HuH-7.5 (cell line): ENCODE measurements around the gene CCDC57.
A peak's percentile ranks its signal among the peaks of the same experiment; 100 is the strongest.

Source experiments
- DNase-seq: peaks from one replicate; pipeline ENCODE4 v3.0.0; 2011; ENCODE audit warnings: low spot score

Gene CCDC57

DNA sequence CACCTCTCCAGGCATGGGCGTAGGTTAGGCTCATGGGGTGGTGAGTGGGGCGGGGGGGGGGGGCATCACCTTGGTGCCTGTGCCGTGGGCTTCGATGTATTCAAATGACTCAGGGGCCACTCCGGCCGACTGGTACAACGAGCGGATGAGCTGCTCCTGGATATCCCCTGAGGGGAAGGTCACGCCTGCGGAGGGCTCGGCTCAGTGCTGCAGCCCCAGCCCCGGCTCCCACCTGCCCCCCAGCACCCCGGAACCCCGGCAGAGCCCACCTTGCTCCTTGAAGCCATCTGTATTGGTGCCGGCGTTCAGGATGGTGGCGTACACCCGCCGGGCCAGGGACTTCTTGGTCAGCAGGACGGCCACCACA is 120.0 kb downstream of the CCDC57 start:
- peak; percentile 21 for DNase-seq

DNA sequence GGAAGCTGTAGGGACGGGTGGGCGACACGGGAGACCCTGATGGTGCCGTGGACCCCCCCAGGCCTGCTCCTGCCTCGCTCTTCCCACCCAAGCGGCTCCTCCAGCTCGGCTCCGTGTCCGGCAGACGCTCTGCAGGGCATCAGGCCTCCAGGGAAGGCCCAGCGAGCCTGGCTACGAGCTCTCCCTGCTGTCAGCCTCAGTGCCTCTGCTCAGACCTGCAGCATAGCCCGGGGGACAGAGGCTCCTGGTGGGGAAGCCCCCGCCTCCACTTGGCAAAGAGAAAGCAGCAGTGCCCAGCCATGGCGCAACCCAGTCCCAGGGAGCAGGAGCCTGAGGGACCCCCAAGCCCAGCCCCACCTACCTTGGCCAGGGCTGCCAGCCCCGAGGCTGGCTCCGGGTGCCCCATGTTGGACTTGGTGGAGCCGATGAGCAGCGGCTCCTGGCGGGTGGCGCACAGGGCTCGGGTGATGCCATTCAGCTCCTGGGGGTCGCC is 120.5 kb downstream of the CCDC57 start:
- no peak for DNase-seq

DNA sequence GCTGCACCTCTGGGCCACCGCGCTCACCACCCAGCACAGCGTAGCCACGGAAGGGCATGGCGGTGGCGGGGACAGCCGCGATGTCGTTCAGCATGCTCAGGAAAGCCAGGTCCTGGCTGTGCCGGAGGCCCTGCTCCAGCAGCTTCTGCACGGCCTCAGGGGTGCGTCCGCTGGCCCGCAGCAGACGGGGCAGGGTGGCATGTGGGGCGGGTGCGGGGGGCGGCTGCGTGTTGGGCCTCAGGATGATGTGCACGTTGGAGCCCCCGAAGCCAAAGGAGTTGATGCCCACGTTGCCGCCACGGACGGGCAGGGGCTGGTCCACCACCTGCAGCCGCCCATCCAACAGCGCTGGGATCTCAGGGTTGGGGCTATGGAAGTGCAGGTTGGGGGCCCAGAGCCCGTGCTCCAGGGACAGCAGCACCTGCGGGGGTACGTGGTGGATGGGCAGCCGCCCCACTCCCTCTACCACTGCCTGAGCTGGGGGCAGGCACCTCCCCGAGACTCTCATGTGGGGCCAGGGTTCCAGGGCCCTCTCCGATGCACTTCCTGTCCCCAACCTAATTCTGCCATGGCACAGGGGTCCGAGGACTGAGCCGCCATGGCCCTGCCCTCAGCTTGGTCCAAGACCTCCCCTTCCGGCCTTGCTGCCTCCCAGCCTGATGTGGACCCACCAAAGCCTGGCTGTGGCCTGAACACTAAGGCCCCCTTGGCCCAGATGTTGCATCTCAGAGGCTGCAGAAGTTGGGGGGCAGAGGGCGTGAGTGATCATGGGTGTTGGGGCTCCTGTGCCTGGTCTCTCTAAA is 121.2 kb downstream of the CCDC57 start:
- DNase-seq, result no peak

DNA sequence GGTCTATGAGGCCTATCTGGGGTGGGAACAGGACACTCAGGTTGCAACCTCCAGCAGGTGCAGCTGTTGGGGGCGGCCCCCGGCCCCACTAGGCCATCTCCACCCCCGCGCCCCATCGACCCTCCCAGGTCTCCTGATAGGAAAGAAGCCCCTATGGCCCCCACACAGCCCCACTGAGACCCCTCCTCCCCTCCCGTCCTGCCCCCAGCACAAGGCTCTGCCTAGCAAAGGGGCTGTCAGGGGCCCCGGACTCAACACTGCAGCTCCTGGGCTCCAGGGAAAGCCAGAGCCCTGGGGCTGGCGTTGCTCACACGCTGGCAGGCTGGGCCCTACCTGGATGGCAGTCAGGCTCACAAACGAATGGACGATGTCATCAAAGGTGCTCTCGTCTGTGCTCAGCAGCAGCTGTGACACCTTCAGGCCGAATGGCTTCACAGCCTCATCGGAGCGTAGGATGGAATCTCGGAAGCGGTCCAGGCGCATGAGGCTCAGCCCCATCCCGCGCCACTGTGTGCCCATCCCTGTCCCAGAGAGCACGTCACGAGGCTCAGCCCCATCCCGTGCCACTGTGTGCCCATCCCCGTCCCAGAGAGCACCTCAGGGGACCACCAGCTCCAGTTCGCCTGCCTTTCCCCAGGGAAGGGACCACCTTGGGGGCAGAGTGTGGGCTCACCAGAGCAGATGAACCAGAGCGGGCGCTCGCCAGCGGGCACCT is 121.9 kb downstream of the CCDC57 start:
- DNase-seq, result no peak

DNA sequence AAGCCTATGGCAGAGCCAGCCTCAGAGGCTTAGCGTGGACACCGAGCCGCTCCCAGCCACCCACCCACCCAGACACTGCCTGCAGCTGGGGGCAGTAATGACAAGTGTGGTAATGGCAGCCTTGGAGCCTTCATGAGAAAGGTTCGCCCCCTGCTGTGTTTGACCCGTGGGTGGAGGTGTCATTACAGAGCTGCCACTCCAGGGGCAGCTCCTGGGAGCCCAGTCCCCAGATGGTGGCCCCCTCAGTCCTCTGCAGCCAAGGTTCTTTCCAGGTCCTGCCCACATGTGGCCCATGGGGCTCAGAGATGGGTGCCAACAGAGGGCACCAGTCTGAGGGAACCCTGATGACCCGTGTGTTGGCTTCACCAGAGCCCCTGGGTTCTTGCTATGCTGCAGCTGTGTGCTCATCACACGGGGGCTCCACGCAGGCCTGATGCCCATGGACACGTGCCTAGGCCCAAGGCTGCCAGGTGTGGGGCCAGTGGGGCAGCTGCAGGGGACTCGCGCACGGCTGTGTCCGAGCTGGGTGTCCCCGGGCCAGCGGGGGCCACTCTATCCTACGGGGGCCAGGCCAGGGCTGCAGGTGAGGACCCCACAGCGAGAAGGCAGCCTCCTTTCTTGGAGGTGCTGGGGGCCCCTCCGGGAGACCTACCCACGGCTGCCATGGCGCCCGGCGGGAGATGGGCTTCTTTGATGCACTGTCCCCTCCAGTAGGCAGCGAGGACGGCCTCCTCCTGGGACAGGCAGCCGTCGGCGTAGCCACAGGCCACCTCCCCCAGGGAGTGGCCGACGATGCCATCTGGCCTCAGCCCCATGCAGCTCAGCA is 122.7 kb downstream of the CCDC57 start:
- DNase-seq, result no peak

DNA sequence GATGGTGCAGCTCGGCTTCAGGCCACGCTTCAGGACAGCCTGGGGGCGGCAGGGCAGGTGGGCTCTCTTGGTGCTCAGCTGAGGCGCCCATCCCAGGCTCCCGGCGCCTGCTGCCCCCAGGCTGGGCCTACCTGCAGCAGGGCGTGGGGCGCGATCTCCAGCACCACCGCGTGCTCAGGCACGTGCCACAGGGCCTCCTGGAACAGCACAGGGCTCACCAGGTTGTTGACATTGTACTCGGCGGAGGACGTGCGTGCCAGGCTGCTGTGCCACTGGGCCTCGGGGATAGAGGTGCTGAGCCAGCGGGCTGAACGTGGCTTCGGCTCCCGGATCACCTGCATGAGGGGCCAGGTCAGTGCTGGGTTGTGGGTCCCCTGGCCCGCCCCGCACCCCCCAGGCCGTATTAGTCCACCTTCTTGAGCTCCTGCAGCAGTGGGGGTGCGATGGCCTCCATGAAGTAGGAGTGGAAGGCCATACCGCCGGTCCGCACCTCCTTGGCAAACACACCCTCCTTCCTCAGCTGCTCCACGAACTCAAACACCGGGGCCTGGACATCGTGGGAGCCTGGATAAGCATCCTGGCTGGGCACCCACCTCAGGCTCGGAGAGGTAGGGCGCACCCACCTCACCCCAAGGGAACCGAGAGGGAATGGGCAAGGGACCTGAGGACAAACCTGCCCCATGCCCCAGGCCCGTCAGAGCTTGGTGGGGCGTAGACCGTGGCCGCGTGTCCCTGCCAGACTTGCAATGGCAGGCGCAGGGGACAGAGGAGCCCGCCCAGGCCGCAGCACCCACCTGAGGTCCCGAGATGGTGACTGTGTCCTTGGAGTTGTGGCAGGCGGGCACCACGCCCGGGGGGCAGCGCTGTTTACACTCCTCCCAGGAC is 123.6 kb downstream of the CCDC57 start:
- DNase-seq, result no peak

DNA sequence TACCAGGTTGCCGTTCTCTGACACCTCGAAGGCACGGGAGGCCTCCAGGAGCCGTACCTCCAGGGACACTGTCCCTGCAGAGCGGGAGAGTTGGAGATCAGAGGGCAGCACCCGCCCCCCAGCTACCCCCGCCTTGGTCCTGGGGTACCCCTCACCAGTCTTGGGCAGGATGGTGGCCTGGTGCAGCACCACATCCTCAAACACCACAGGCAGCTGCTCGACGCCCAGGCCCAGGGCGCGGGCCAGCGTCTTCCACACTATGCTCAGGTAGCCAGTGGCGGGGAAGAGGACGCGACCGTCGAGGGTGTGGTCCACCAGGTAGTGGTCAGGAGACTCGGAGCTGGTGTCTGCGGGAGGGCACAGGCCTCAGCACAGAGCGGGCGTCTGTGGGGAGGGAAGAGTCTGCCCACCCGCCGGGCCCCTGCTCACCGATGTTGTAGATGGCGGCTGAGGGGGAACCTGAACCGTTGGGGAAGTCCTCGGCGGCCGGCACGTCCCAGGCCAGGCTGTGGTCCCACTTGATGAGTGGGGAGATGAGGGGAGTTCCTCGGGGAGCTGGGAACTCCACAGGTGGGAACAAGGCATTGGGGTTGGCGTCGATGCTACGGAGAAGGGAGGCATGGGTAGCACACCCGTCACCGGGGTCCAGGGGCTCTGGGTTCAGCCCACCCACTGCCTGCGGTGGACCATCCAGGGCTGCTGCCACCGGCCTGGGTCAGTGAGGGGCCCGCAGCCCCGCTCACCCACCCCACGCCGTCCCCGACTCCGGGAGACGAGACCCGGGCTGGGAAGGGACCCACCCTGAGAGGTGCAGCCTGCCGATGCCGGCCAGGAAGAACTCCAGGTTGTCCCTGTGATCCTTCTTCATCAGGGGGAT is 124.4 kb downstream of the CCDC57 start:
- no peak for DNase-seq

DNA sequence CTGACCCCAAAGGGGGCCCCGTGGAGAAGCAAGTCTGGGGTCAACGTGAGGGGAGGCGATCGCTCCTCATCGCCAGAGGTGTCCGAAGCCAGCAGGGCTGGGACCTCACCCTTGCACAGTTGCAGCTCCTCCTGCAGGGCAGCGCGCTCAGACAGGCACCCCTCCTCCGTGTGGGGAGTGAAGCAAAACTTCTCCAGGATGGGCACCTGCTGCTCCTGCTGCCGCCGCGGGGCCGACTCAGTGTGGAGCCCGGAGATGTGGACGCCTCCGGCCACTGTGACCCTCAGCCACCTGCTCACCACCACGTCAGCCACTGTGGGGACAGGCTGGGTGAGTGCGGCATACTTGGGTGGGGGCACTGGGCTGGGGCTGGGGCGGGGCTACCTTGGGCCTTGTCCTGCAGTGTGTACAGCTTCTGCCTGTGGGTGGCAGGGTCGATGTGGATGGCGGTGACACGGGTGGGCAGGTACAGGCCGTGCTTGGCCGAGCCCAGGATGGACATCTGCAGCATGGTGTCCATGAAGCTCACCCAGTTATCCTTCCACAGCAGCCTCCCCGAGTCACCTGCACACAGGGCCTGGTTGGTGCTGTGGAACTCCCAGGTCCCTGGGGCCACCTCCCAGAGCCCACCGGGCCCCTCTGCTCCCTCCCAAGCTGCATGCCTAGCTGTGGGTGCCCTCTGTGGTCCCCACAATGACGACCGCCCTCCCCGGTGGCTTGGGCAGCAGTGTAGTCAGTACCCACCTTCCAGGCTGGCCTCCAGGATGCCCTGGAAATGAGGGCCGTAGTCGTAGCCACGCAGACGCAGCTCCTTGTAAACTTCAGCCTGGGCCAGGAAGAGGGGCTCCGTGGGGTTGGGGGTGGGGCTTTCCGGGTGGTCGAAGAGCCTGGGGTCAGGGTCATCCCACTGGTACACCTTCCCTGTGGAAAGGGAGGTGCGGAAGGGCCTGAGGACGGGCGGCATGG is 125.4 kb downstream of the CCDC57 start:
- DNase-seq, result no peak

DNA sequence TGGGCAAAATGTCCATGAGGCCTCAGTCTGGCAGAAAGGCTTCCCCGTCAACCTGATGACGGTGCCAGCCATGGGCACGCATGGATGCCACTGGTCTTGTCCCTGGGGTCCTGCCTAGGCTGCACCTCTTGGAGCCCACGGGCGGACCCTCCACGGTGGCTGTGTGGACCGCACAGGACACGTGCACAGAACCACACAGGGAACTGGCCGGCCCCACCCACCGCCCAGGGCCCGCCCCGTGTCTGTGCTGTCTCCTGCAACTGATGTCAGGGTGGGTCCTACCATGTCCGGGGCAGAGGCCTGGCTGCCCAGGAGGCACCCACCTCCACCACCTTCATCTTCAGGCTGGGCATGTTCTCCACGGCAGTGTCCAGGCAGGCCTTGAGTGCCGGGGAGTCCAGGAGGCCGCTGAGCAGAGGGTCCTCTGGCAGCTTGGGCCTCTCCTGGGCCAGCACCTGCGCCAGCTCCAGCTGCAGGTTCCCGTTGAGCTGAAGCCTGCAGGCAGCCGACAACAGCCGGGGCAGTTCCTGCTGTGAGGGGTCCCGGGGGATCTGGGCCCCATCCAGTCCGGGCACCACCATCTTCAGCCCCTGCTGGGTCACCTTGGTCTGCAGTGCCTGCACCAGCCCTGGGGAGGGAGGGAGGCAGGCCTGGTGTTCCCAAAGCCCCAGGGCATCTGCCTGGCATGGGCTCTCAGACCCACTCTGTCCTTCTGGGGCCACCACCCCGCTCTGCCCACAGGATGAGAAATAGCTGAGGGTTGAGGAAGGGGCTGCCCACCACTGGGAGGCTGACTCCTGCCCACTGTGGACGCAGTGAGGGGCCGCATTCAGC is 126.5 kb downstream of the CCDC57 start:
- no peak for DNase-seq

DNA sequence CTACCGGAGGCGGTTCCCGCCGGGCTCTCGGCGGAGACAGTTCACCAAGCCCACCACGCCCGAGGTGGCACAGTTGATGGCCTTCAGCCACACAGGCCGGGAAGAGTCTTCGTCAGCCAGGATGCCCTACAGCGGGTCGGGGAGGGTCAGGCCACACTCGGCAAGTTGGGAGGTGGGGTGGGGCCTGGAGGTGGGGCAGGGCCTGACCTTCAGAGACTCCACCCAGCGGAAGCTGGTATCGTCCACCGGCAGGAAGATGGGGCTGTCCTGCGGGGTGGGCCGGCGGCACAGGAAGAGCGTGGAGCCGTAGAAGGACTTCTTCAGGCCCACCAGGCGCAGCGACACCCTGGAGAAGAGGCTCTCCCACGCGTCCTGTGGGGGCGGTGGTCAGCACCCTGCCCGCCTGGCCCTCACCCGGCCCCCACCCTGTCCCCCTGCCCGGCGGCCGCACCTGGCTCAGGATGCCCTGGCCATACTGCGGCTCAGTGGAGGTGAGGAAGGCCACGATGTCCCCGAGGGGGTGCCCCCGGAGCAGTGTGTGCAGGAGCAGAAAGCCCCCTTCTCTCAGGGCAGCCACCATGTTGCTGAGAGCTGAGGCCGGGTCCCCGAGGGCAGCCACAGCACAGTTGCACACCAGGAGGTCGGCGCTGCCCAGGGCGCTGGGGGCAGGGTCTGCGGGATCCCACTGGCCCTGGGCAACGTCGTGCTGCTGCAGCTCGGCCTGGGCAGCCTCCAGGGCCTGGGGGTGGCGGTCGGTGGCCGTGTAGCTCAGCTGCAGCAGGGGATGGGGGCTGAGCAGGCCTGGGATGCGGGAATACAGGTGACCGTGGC is 127.4 kb downstream of the CCDC57 start:
- no peak for DNase-seq

DNA sequence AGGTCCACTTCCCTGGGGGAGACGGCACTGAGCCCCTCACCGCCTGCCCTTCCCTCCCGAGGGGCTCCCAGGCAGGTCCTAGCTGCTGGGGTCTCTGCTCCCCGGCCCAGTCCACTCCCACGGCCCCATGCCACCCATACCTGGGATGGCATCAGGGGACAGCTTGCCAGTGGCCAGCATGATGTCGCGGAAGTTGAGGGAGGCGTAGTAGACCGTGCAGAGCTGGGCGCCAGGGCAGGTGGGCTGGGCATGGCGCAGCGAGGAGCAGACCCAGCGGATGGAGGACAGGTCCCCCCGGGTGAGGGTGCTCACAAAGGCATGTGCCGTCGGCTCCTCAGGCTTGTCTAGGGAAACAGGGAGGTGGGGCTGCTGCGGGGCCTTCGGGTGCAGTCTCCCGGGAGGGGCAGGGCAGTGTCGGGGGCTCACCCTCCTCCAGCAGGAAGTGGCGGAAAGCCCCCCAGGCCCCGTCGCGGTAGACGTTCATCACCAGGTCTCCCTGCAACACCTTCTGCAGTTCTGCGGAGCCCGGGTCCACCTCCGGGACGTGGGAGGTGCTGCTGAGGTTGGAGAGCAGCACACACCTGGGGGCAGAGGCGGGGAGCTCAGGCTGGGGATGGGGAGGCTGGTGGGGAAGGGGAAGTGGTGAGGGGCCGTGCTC is 128.1 kb downstream of the CCDC57 start:
- no peak for DNase-seq

DNA sequence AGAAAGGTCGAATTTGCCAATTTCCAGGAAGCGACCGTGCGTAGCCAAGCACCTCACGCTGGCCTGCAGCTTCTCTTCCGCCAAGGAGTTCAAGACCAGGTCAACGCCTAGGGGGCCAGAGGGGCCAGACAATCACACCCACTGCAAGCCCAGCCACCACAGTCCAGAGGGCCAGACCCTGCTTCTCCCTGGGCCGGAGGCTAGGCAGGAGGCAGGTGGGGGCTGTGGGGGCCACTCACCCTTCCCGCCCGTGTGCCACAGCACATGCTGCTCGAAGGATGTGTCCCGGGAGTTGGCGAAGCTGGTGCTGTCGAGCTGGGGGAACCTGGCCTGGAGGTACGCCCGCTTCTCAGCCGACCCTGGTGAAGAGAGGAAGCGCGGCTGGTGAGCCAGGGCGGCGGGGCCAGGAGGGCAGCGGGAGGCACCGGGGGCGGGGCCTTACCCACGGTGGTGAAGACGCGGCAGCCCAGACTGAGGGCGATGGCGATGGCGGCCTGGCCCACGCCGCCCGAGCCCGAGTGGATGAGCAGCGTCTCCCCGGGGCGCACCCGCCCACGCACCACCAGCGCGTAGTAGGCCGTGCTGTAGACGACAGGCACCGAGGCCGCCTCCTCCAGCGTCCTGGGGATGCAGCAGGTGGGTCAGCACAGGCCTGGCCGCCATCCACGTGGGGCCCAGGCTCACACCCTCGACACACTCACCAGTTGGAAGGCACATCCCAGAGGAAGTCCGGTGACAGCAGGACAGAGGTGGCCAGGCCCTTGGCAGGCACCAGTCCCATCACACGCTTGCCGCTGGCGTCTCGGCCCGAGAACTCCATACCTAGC is 128.9 kb downstream of the CCDC57 start:
- no peak for DNase-seq

DNA sequence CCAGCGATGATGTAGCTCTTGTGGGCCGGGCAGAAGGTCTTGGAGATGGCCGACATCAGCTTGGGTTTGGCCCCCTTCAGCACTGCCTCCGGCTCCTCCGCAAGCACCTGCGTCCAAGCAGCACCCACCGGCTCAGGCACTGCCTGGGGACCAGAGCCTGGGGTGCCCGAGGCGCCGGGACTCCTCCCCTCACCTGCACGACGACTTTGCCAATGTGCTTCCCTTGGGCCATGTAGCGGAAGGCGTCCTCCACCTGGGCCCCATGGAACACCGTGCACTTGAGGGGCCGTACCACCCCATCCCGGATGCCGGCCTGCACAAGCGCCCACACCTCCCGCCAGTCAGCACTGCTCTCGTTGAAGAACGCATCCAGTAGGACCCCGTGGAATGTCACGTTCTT is 129.6 kb downstream of the CCDC57 start:
- no peak for DNase-seq

DNA sequence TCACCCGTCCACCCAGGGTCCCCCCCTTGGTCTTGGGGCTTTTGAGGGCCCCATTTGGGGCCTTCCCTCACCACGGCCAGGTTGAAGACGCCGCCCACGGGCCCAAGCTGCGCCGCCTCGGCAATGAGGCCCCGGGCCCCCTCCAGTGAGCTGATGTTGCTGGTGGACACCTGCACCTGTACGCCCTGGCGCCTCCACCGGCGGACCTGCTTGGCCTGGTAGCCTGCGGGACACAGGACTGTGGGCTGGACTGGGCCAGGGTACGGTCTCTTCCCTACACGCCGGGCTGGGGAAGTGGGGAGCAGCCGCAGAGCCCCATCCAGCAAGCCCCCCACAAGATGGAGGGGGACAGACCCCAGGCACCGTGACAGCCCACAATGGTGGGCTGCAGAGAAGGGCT is 130.2 kb downstream of the CCDC57 start:
- DNase-seq, result no peak

DNA sequence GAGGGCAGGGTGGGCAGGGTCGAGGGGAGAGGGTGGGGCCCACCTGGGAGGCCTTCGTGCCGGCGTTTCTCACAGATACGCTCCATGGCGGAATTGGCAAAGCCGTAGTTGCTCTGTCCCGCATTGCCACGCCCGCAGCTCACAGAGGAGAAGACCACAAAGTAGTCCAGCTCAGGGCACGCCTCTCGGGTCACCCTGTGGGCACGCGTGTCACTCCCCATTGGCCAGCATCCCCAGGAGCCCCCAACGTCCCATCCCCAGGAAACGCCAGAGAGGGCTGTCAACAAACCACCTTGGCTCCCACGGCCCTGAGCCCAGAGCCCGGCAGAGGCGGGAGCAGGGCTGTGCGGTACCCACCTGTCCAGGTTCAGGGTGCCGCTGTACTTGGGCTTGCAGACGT is 130.7 kb downstream of the CCDC57 start:
- no peak for DNase-seq

DNA sequence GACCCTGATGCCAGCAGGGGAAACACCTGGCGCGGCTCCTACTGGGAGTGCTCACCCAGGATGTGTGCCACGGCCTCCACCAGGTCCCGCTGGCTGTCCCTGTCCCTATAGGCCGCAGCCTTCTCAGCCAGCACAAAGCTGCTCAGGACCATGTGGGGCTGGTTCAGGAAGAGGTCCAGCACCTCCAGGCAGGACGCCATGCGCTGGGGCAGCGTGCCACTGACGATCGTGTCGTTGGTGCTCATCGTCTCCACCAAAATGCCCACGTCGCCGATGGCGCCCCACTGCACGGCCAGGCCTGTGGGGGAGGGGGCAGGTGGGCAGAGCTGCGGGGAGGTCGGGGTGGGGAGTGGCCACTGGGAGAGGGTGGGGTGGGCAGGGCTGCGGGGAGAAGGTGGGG is 131.1 kb downstream of the CCDC57 start:
- no peak for DNase-seq
